B cell (primary cell): Measurements from ENCODE around the gene CCDC85A.

Source experiments
- EZH2 ChIP-seq: IDR thresholded peaks from 2 replicates; pipeline ENCODE4 v1.6.1; 2012; ENCODE audit warnings: borderline replicate concordance, low read depth, mild to moderate bottlenecking, moderate library complexity, low read length; ENCODE audit not compliant: insufficient read depth, poor library complexity, severe bottlenecking
- TF ChIP-seq, protein P1 (sequence below): fragments of 200-600 bp; IDR thresholded peaks from one replicate; pipeline ENCODE4 v1.8.0; 2022; ENCODE audit warnings: antibody characterized with exemption, mild to moderate bottlenecking

- TF ChIP-seq, protein P1, sequence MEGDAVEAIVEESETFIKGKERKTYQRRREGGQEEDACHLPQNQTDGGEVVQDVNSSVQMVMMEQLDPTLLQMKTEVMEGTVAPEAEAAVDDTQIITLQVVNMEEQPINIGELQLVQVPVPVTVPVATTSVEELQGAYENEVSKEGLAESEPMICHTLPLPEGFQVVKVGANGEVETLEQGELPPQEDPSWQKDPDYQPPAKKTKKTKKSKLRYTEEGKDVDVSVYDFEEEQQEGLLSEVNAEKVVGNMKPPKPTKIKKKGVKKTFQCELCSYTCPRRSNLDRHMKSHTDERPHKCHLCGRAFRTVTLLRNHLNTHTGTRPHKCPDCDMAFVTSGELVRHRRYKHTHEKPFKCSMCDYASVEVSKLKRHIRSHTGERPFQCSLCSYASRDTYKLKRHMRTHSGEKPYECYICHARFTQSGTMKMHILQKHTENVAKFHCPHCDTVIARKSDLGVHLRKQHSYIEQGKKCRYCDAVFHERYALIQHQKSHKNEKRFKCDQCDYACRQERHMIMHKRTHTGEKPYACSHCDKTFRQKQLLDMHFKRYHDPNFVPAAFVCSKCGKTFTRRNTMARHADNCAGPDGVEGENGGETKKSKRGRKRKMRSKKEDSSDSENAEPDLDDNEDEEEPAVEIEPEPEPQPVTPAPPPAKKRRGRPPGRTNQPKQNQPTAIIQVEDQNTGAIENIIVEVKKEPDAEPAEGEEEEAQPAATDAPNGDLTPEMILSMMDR, result no peak
- TF ChIP-seq EZH2, result no peak
Observed at GRCh38 chr2:56239030-56239429, 55.2 kb downstream of the CCDC85A start.
